ENCODE data around the gene SORD. TPM values are rescaled to one million over a fixed set of nuclear protein-coding genes. Genes with fewer than 3 reads are reported as not detected.
A peak's percentile ranks its signal among the peaks of the same experiment; 100 is the strongest.

Gene SORD
- total and polyA plus RNA-seq, 11 donors: 3.4 to 16.7 (median 9.4) TPM

- DNase-seq (no peak), ATAC-seq (no peak)
- peaks cover 3 to 48% (median 21%) of the 10 kb centered on the region in 12 donors for H3K4me1 ChIP-seq
- H3K4me3 ChIP-seq: no peak overlapping the region
- 7 to 18% (median 14%) methylated on average over 14 of the region's 14 CpGs for WGBS, 4 donors
- no peak overlapping the region for H3K27ac ChIP-seq
- peaks cover 49 to 89% (median 73%) of the 10 kb centered on the region in 9 donors for H3K27me3 ChIP-seq
- H3K36me3 ChIP-seq: no peaks in the 10 kb centered on the region
- no peaks in the 10 kb centered on the region for H3K9me3 ChIP-seq
- intact Hi-C loops (cut with DNase I): loop anchor here in 3 of 10 donors (10.0 kb wide), 4 partner anchors 49 to 149 kb away; no protein-coding TSS in a partner anchor
- TF ChIP-seq CTCF (IDR thresholded peaks at IDR 0.05): no peak
- TF ChIP-seq POLR2A (IDR thresholded peaks at IDR 0.05): no peak
Observed at GRCh38 chr15:45113380-45113990, 90.5 kb downstream of the SORD start.

- ATAC-seq (no peak), DNase-seq (no peak)
- no peaks in the 10 kb centered on the region for H3K9me3 ChIP-seq
- peaks cover 49 to 89% (median 75%) of the 10 kb centered on the region in 9 donors for H3K27me3 ChIP-seq
- 3 to 5% (median 4%) methylated on average over 42 of the region's 42 CpGs for WGBS, 4 donors
- peaks cover 3 to 48% (median 21%) of the 10 kb centered on the region in 12 donors for H3K4me1 ChIP-seq
- no peak within 1 kb of the TSS for H3K27ac ChIP-seq
- TF ChIP-seq CTCF (IDR thresholded peaks at IDR 0.05) (no peak), POLR2A (IDR thresholded peaks at IDR 0.05) (no peak)
- intact Hi-C loops (cut with DNase I): loop anchor here in 3 of 10 donors (10.0 kb wide), 4 partner anchors 49 to 149 kb away; no protein-coding TSS in a partner anchor
- no peaks in the 10 kb centered on the region for H3K36me3 ChIP-seq
- peak within 1 kb of the TSS in 7 of 12 donors; percentile 13 to 29 (median 19) for H3K4me3 ChIP-seq
Observed at GRCh38 chr15:45114076-45114750, 91.2 kb downstream of the SORD start, which contains the start of the genes DUOX2 and DUOXA2. Gene DUOX2, minus strand, starts transcription at chr15:45114172. Its CDS starts 761 bp downstream, at chr15:45113411. Gene DUOXA2, plus strand, starts transcription at chr15:45114326. Its CDS starts 280 bp downstream, at chr15:45114606.

GRCh38 chr15:45114751-45115085 is 91.7 kb downstream of the SORD start:
- Histone ChIP-seq H3K27me3 (peaks cover 47 to 88% (median 72%) of the 10 kb centered on the region in 9 donors), H3K27ac (no peak overlapping the region), H3K4me1 (peaks cover 3 to 48% (median 21%) of the 10 kb centered on the region in 12 donors), H3K4me3 (peak overlapping the region in 4 of 12 donors; percentile 13 to 29 (median 21)), H3K9me3 (no peaks in the 10 kb centered on the region), H3K36me3 (no peaks in the 10 kb centered on the region)
- ATAC-seq (no peak), DNase-seq (no peak)
- intact Hi-C loops (cut with DNase I): loop anchor here in 5 of 10 donors (5.0 to 10.0 kb wide), 7 partner anchors 50 to 150 kb away; no protein-coding TSS in a partner anchor
- WGBS, 4 donors: 11 to 23% (median 16%) methylated on average over 2 of the region's 2 CpGs
- no peak for TF ChIP-seq CTCF (IDR thresholded peaks at IDR 0.05)
- no peak for TF ChIP-seq POLR2A (IDR thresholded peaks at IDR 0.05)

GRCh38 chr15:45115312-45115820 is 92.4 kb downstream of the SORD start:
- H3K27ac ChIP-seq: no peak overlapping the region
- H3K27me3 ChIP-seq: peaks cover 47 to 87% (median 65%) of the 10 kb centered on the region in 9 donors
- intact Hi-C loops (cut with DNase I): loop anchor here in 5 of 10 donors (5.0 to 10.0 kb wide), 7 partner anchors 51 to 151 kb away; no protein-coding TSS in a partner anchor
- H3K9me3 ChIP-seq: no peaks in the 10 kb centered on the region
- H3K4me3 ChIP-seq: no peak overlapping the region
- TF ChIP-seq POLR2A (IDR thresholded peaks at IDR 0.05): no peak
- no peak for TF ChIP-seq CTCF (IDR thresholded peaks at IDR 0.05)
- H3K36me3 ChIP-seq: no peaks in the 10 kb centered on the region
- DNase-seq (no peak), ATAC-seq (no peak)
- peaks cover 3 to 48% (median 21%) of the 10 kb centered on the region in 12 donors for H3K4me1 ChIP-seq
- 52 to 64% (median 60%) methylated on average over 7 of the region's 7 CpGs for WGBS, 4 donors
